HCEC 1CT (cell line): Measurements from ENCODE around the gene SLC38A10.
A peak's percentile ranks its signal among the peaks of the same experiment; 100 is the strongest.

Source experiments
- DNase-seq: peaks from one replicate; pipeline ENCODE4 v3.0.0-alpha.2; 2017

SLC38A10 gene

GRCh38 chr17:81273698-81274470 lies 21.2 kb downstream of the SLC38A10 start:
- DNase-seq, result no peak

DNA sequence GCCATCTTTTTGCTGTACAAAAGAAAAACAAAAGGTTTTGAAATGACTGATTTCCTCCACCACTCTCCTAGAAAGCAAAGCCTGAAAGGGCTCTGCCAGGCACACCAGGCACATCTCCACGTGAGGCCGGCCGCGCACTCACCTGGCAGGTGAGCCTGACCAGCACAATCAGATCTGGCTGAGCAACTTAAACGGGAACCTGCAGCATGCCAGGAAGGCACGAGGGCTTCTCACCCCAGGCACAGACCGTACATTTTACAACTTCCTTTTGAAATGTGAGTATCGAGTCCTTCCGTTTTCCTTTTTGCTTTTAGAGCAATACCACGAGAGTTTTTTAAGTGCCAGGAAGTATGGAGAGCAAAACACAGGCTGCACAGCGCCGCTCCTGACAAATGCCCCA lies 22.5 kb downstream of the SLC38A10 start:
- DNase-seq, result no peak

DNA sequence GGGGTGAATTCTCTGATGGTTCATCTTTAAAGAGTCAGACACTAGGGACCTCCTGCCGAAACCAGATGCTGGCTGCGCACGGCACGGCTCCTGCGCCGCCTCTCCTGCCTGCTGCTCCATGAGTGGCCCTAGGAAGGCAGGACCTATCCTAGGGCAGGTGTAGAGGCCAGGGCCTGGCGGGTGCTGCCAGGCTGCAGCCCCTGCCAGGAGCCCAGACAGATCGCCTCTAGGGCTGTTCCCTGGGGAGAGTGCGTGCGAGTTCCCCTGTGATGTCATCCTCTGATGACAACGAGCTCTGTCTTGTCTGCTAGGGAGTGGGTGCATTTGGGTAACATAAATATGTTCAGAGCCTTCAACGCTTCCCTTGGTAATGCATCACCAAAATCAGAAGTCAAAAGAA lies 23.9 kb downstream of the SLC38A10 start:
- no peak for DNase-seq

DNA sequence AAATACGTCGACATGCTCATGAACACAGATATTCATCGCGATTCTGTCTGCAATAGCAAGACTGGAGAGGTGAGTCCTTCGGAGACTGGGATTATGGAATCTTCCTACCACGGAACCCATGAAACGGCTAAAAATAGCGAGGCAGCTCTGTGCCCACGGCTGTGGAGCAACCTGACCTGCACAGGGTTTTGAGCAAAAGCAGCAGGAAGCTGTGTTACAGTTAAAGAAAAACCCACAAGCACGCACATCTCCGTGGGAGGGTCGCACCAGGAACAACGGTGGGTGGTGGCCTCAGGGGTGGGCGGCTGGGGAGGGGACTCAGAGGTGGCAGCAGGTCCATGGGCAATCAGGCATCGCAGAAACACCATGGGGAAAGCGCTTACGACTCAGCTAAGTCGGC lies 24.8 kb downstream of the SLC38A10 start:
- DNase-seq, result no peak

GRCh38 chr17:81267390-81268067 lies 27.6 kb downstream of the SLC38A10 start:
- no peak for DNase-seq

DNA sequence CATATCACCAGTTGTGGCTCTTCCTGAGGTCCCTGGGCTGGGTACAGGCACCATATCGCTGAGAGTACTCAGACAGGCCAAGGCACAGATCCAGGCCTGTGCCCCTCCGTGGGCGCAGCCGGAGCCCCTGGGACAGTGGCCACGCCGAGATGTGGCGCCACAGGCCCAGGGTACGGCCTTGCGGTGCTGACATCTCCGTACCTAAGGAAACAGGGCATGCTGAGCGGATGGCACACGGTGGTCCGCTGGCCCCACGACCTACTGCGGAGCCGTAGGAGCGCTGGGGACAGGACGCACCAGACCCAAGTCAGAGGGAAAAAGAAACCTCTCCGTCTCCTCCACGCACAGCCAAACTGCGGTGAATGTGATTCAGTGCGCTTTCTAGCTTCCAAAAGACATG lies 29.5 kb downstream of the SLC38A10 start:
- DNase-seq, result no peak

- DNase-seq, result no peak
These were observed 30.5 kb downstream of the SLC38A10 start for GRCh38 chr17:81264640-81265039.

GRCh38 chr17:81263371-81264181 lies 31.5 kb downstream of the SLC38A10 start:
- no peak for DNase-seq

- DNase-seq, result no peak
These were observed 33.3 kb downstream of the SLC38A10 start for GRCh38 chr17:81261582-81262336.

GRCh38 chr17:81261096-81261495 lies 34.0 kb downstream of the SLC38A10 start:
- DNase-seq, result no peak

- no peak for DNase-seq
These were observed 34.5 kb downstream of the SLC38A10 start for GRCh38 chr17:81260641-81261040.

- no peak for DNase-seq
These were observed 34.9 kb downstream of the SLC38A10 start for GRCh38 chr17:81260171-81260570.

DNA sequence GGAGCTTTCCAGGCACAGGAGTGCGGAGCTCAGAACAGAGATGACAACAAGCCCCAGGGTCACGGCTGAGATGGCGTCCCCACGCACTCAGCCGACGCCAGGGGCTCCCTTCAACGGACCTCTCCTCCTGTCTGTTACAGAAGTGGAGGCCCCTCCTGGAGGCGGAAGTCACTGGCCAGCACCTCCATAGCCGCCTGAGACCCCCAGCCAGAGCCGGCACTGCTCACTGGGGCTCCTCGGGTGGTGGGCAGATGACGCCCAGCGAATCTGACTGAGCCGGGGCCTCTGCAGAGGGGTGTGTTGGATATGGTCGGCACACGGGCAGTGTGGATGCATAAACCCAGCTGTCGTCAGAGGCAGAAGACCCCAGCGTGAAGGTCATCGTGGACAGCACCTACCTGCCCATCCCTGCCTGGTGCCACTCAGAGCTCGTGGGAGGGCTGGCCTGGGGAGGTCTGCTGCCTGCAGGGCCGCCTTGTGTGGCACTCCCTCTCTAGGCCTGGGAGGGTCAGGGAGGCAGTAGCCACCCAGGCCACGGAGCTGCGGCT lies 36.0 kb downstream of the SLC38A10 start:
- no peak for DNase-seq

DNA sequence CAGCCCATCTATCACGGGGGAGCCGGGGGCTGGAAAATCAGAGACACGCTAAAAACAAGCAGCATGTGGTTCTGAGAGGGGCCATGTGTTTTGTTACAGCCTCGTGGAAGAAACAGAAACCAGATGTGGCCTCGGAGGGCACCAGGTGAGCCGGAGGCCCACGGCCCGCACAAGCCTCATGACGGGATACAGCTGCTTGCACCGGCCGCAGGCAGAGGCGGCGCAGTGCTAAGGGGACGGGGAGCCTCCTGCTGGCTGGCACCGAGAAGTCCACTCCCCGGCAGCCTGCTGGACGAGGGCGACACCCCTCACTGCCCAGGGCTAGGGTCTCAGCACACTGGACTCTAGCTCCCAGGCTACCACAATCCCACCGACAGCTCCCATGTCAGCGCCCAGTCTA lies 36.8 kb downstream of the SLC38A10 start:
- DNase-seq, result no peak

DNA sequence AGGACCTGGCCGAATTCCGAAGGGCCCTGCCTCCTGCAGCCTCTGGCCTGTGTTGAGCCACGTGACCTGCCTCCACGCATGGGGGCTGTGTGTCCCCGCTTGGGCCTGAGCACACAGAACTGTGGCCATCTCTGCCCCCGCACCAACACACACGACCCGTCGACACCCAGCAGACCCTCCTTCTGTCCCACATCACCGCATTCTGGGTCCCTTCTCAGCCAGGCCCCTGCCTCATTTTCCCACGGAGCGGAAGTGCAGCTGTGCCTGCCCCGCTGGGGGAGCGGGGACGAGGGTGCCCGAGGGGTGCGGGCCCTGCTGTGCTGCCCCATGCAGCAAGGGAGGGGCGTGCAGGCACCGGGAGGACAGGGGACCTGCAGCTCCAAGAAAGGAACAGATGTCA lies 37.6 kb downstream of the SLC38A10 start:
- no peak for DNase-seq

- peak; percentile 44 for DNase-seq
These were observed 38.5 kb downstream of the SLC38A10 start for GRCh38 chr17:81256616-81257015.

- DNase-seq, result peak; percentile 79
These were observed 40.0 kb downstream of the SLC38A10 start for GRCh38 chr17:81254955-81255717.

DNA sequence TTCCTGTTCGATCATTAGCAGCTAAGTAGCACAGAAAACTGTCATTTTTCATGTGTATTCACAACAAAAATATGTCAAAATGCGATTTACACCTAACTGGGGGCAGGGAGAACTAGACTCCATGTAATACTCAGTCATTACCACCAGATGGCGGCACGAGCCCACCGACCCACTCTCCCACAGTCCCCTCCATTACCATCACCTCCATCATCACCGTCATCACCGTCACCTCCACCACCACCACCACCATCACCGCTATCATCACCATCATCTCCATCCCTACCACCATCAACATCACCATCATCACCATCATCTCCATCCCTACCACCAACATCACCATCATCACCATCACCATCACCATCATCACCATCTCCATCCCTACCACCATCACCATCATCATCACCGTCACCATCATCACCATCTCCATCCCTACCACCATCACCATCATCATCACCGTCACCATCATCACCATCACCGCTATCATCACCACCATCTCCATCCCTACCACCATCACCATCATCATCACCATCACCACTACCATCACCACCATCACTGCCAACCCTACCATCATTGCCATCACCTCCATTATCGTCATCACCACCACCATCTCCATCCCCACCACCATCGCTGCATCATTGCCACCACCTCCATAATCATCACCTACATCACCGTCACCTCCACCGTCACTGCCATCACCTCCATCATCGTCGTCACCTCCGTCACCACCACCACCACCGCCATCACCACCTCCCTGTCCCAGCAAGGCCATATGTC lies 41.6 kb downstream of the SLC38A10 start:
- no peak for DNase-seq

DNA sequence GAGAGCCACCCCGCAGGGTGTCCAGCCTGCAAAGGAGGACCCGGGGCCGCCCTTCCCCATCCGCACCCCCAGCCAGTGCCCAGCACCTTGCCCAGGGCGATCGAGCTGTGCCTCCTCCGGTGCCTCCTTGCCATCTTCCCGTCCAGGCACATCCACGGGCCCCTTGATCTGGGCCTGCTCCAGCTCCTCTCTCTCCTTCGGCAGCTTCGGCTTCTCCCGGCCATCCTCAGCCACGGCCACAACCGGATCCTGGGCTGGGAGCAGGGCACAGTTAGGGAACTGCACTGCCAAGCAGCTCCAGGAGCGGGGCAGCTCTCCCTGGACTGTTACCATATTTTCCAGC lies 42.1 kb downstream of the SLC38A10 start:
- no peak for DNase-seq

GRCh38 chr17:81252326-81252986 lies 42.7 kb downstream of the SLC38A10 start:
- DNase-seq, result no peak
